ENCODE measurements around the gene CORO2A. TPM values are rescaled to one million over a fixed set of nuclear protein-coding genes. Genes with fewer than 3 reads are reported as not detected.

The CORO2A gene
- total RNA-seq, 4 donors from 2014 or later: 0.42 to 2.7 (median 1.9) TPM

- no peak for DNase-seq (ENCODE audit: extremely low spot score)
- H3K4me3 ChIP-seq: no peak overlapping the region
- H3K9me3 ChIP-seq: no peaks in the 10 kb centered on the region
- H3K27ac ChIP-seq (replicated peaks in 1 of 4): no peak overlapping the region
- H3K4me1 ChIP-seq: peaks cover 0 to 8% (median 0%) of the 10 kb centered on the region in 4 donors
- no peaks in the 10 kb centered on the region for H3K36me3 ChIP-seq
- WGBS: 77% methylated on average over 3 of the region's 3 CpGs
- intact Hi-C loops (cut with DNase I): no loop called here
- peaks cover 0 to 4% (median 0%) of the 10 kb centered on the region in 4 donors for H3K27me3 ChIP-seq
- TF ChIP-seq POLR2AphosphoS5 (IDR thresholded peaks at IDR 0.05): no peak
- TF ChIP-seq CTCF (IDR thresholded peaks at IDR 0.05): no peak
- TF ChIP-seq EP300 (IDR thresholded peaks at IDR 0.05): no peak
- TF ChIP-seq POLR2A (IDR thresholded peaks at IDR 0.05; ENCODE audit: low read depth): no peak
Measured at GRCh38 chr9:98168153-98168780, 24.2 kb downstream of the CORO2A start.

GRCh38 chr9:98164912-98165311, 27.5 kb downstream of the CORO2A start:
- DNase-seq (ENCODE audit: extremely low spot score): no peak
- intact Hi-C loops (cut with DNase I): no loop called here
- no peak for TF ChIP-seq POLR2A (IDR thresholded peaks at IDR 0.05; ENCODE audit: low read depth)
- no peak for TF ChIP-seq EP300 (IDR thresholded peaks at IDR 0.05)
- no peak for TF ChIP-seq POLR2AphosphoS5 (IDR thresholded peaks at IDR 0.05)
- no peak for TF ChIP-seq CTCF (IDR thresholded peaks at IDR 0.05)
- no peaks in the 10 kb centered on the region for H3K27me3 ChIP-seq
- H3K27ac ChIP-seq (replicated peaks in 1 of 4): no peak overlapping the region
- 88% methylated on average over 7 of the region's 7 CpGs for WGBS
- H3K4me1 ChIP-seq: peaks cover 0 to 8% (median 0%) of the 10 kb centered on the region in 4 donors
- no peak overlapping the region for H3K4me3 ChIP-seq
- H3K9me3 ChIP-seq: no peaks in the 10 kb centered on the region
- H3K36me3 ChIP-seq: no peaks in the 10 kb centered on the region

GRCh38 chr9:98162613-98163012, 29.8 kb downstream of the CORO2A start:
- 96% methylated on average over 12 of the region's 12 CpGs for WGBS
- no peaks in the 10 kb centered on the region for H3K36me3 ChIP-seq
- H3K9me3 ChIP-seq: no peaks in the 10 kb centered on the region
- DNase-seq (ENCODE audit: extremely low spot score): no peak
- no peak overlapping the region for H3K4me3 ChIP-seq
- no peaks in the 10 kb centered on the region for H3K27me3 ChIP-seq
- intact Hi-C loops (cut with DNase I): no loop called here
- H3K4me1 ChIP-seq: no peaks in the 10 kb centered on the region
- H3K27ac ChIP-seq (replicated peaks in 1 of 4): no peak overlapping the region
- TF ChIP-seq CTCF (IDR thresholded peaks at IDR 0.05): no peak
- no peak for TF ChIP-seq POLR2A (IDR thresholded peaks at IDR 0.05; ENCODE audit: low read depth)
- TF ChIP-seq EP300 (IDR thresholded peaks at IDR 0.05): no peak
- no peak for TF ChIP-seq POLR2AphosphoS5 (IDR thresholded peaks at IDR 0.05)

GRCh38 chr9:98161851-98162250, 30.6 kb downstream of the CORO2A start:
- no peak overlapping the region for H3K4me3 ChIP-seq
- no peak overlapping the region for H3K27ac ChIP-seq (replicated peaks in 1 of 4)
- no peaks in the 10 kb centered on the region for H3K36me3 ChIP-seq
- no peaks in the 10 kb centered on the region for H3K9me3 ChIP-seq
- intact Hi-C loops (cut with DNase I): no loop called here
- no peaks in the 10 kb centered on the region for H3K27me3 ChIP-seq
- no peaks in the 10 kb centered on the region for H3K4me1 ChIP-seq
- no peak for TF ChIP-seq POLR2AphosphoS5 (IDR thresholded peaks at IDR 0.05)
- no peak for TF ChIP-seq POLR2A (IDR thresholded peaks at IDR 0.05; ENCODE audit: low read depth)
- TF ChIP-seq EP300 (IDR thresholded peaks at IDR 0.05): no peak
- no peak for TF ChIP-seq CTCF (IDR thresholded peaks at IDR 0.05)
- no peak for DNase-seq (ENCODE audit: extremely low spot score)
- WGBS: 86% methylated on average over 4 of the region's 4 CpGs

- Histone ChIP-seq H3K27me3 (no peaks in the 10 kb centered on the region), H3K27ac (replicated peaks in 1 of 4) (no peak overlapping the region), H3K4me3 (no peak overlapping the region), H3K9me3 (no peaks in the 10 kb centered on the region), H3K36me3 (no peaks in the 10 kb centered on the region), H3K4me1 (no peaks in the 10 kb centered on the region)
- no peak for DNase-seq (ENCODE audit: extremely low spot score)
- WGBS: 63% methylated on average over 6 of the region's 6 CpGs
- TF ChIP-seq CTCF (IDR thresholded peaks at IDR 0.05) (no peak), POLR2AphosphoS5 (IDR thresholded peaks at IDR 0.05) (no peak), EP300 (IDR thresholded peaks at IDR 0.05) (no peak), POLR2A (IDR thresholded peaks at IDR 0.05; ENCODE audit: low read depth) (no peak)
- intact Hi-C loops (cut with DNase I): no loop called here
Measured at GRCh38 chr9:98159790-98160189, 32.6 kb downstream of the CORO2A start.

Data from esophagus muscularis mucosa (tissue), 4 donors.